K562 (cell line): ENCODE data around the gene PI16. TPM values are rescaled to one million over a fixed set of nuclear protein-coding genes. Genes with fewer than 3 reads are reported as not detected.

Source experiments
- FOXA1 ChIP-seq: fragments of 450-650 bp; IDR thresholded peaks from 2 replicates; pipeline ENCODE4 v1.6.1; 2016; ENCODE audit warnings: mild to moderate bottlenecking, borderline replicate concordance
- JUN ChIP-seq, 2 experiments: sonication (generic) in 1 of 2; formaldehyde crosslinking in 1 of 2; IDR thresholded peaks; 2 replicates each; pipeline versions ENCODE4 v1.6.1 to v1.8.0; 2012 to 2022; ENCODE audit warnings: borderline replicate concordance in 2 of 2, mild to moderate bottlenecking in 2 of 2, improper control_type of control experiment in 1 of 2, low read depth in 1 of 2, low read length in 1 of 2, missing genetic modification reagents in 1 of 2
- MCM5 ChIP-seq: fragments of 450-650 bp; IDR thresholded peaks from 2 replicates; pipeline ENCODE4 v1.6.1; 2016; ENCODE audit warnings: low read depth
- MEIS2 ChIP-seq: fragments of 450-650 bp; IDR thresholded peaks from 2 replicates; pipeline ENCODE4 v1.6.1; 2014; ENCODE audit warnings: mild to moderate bottlenecking; ENCODE audit not compliant: partially characterized antibody
- PML ChIP-seq: IDR thresholded peaks from 2 replicates; pipeline ENCODE4 v1.6.1; 2012; ENCODE audit warnings: low read length, inconsistent platforms
- ZNF696 ChIP-seq: fragments of 250-450 bp; sonication (Bioruptor Pico); conservative IDR thresholded peaks from 2 replicates; pipeline ENCODE4 v1.4.0; 2020; ENCODE audit warnings: mild to moderate bottlenecking, moderate library complexity
- polyA plus RNA-seq, 8 experiments: library from polyadenylated mRNA; depleted of rRNA in 4 of 8; stranded (reverse) in 5 of 8; unstranded in 3 of 8; fragments of >200 nt; fragmentation: Nextera tagmentation in 2 of 8; fragmentation: Illumina TruSeq in 1 of 8; extraction: Ambion mirVana in 2 of 8; extraction: Trizol in 1 of 8; gene quantifications; 2 replicates each; pipeline versions ENCODE4 v1.2.1 to v1.2.3, GENCODE V29; 2011 to 2014; ENCODE audit warnings: inconsistent platforms in 1 of 8, missing spikeins in 1 of 8
- total RNA-seq, 7 experiments: library from RNA; depleted of rRNA in 6 of 7; stranded (reverse); fragments of >200 nt in 6 of 7; fragmentation: Illumina TruSeq in 2 of 7; extraction: Trizol in 2 of 7; gene quantifications; 2 replicates each; pipeline versions ENCODE4 v1.2.1 to v1.2.3, GENCODE V29; 2011 to 2021; ENCODE audit warnings: low replicate concordance in 1 of 7
- TF ChIP-seq, protein P1 (sequence below): fragments of 200-600 bp; sonication (generic); IDR thresholded peaks from one replicate; pipeline ENCODE4 v1.6.1; 2012; ENCODE audit warnings: mild to moderate bottlenecking, low read depth, low read length, inconsistent platforms

PI16 gene
- total and polyA plus RNA-seq, 9 of the 15 experiments (the other 6 are each of a cell fraction or from before 2014, with no cell fraction given): 0.06 to 0.18 TPM; not detected in 7

DNA sequence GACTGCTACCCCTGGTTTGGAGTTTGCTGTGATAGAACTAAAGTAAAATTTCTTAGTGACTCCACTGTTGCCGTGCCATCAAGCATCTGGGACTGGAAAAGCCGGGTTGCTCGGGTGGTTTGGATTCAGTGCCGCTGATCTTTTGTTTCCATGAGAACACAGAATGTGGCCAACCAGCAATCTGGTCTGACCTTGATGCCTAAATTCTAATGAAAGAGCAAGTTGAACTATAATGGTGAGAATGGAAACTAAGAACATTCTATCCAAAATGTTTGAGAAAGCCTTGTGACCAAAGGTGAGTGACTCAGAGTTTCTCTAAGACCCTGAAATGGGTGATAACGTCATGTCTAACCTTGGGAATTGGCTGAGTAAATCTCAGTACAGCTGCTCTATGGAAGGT, 9.9 kb upstream of the PI16 start (continued):
- TF ChIP-seq, protein P1, sequence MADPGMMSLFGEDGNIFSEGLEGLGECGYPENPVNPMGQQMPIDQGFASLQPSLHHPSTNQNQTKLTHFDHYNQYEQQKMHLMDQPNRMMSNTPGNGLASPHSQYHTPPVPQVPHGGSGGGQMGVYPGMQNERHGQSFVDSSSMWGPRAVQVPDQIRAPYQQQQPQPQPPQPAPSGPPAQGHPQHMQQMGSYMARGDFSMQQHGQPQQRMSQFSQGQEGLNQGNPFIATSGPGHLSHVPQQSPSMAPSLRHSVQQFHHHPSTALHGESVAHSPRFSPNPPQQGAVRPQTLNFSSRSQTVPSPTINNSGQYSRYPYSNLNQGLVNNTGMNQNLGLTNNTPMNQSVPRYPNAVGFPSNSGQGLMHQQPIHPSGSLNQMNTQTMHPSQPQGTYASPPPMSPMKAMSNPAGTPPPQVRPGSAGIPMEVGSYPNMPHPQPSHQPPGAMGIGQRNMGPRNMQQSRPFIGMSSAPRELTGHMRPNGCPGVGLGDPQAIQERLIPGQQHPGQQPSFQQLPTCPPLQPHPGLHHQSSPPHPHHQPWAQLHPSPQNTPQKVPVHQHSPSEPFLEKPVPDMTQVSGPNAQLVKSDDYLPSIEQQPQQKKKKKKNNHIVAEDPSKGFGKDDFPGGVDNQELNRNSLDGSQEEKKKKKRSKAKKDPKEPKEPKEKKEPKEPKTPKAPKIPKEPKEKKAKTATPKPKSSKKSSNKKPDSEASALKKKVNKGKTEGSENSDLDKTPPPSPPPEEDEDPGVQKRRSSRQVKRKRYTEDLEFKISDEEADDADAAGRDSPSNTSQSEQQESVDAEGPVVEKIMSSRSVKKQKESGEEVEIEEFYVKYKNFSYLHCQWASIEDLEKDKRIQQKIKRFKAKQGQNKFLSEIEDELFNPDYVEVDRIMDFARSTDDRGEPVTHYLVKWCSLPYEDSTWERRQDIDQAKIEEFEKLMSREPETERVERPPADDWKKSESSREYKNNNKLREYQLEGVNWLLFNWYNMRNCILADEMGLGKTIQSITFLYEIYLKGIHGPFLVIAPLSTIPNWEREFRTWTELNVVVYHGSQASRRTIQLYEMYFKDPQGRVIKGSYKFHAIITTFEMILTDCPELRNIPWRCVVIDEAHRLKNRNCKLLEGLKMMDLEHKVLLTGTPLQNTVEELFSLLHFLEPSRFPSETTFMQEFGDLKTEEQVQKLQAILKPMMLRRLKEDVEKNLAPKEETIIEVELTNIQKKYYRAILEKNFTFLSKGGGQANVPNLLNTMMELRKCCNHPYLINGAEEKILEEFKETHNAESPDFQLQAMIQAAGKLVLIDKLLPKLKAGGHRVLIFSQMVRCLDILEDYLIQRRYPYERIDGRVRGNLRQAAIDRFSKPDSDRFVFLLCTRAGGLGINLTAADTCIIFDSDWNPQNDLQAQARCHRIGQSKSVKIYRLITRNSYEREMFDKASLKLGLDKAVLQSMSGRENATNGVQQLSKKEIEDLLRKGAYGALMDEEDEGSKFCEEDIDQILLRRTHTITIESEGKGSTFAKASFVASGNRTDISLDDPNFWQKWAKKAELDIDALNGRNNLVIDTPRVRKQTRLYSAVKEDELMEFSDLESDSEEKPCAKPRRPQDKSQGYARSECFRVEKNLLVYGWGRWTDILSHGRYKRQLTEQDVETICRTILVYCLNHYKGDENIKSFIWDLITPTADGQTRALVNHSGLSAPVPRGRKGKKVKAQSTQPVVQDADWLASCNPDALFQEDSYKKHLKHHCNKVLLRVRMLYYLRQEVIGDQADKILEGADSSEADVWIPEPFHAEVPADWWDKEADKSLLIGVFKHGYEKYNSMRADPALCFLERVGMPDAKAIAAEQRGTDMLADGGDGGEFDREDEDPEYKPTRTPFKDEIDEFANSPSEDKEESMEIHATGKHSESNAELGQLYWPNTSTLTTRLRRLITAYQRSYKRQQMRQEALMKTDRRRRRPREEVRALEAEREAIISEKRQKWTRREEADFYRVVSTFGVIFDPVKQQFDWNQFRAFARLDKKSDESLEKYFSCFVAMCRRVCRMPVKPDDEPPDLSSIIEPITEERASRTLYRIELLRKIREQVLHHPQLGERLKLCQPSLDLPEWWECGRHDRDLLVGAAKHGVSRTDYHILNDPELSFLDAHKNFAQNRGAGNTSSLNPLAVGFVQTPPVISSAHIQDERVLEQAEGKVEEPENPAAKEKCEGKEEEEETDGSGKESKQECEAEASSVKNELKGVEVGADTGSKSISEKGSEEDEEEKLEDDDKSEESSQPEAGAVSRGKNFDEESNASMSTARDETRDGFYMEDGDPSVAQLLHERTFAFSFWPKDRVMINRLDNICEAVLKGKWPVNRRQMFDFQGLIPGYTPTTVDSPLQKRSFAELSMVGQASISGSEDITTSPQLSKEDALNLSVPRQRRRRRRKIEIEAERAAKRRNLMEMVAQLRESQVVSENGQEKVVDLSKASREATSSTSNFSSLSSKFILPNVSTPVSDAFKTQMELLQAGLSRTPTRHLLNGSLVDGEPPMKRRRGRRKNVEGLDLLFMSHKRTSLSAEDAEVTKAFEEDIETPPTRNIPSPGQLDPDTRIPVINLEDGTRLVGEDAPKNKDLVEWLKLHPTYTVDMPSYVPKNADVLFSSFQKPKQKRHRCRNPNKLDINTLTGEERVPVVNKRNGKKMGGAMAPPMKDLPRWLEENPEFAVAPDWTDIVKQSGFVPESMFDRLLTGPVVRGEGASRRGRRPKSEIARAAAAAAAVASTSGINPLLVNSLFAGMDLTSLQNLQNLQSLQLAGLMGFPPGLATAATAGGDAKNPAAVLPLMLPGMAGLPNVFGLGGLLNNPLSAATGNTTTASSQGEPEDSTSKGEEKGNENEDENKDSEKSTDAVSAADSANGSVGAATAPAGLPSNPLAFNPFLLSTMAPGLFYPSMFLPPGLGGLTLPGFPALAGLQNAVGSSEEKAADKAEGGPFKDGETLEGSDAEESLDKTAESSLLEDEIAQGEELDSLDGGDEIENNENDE: no peak
- peak; percentile 81; the same call in 1 of the 2 replicates for TF ChIP-seq JUN (IDR thresholded peaks at IDR 0.05; ENCODE audit: borderline replicate concordance, low read depth, low read length)
- no peak for TF ChIP-seq JUN (CRISPR knock-in tag; IDR thresholded peaks at IDR 0.05; ENCODE audit: borderline replicate concordance)
- no peak for TF ChIP-seq MCM5
- no peak for TF ChIP-seq FOXA1
- TF ChIP-seq MEIS2: no peak
- no peak for TF ChIP-seq ZNF696 (CRISPR knock-in tag)
- no peak for TF ChIP-seq PML
